Left hindlimb (tissue), 1 donor: ENCODE measurements around the gene PDLIM5.
"Not testable (repeated sequence)": the region's sequence is repeated elsewhere in the genome, so short reads cannot be mapped to it uniquely, and the experiment has no call there.

ENCODE experiments used
- DNase-seq: peaks from one replicate; pipeline ENCODE4 v3.0.0-alpha.2; 2018

PDLIM5 gene

DNA sequence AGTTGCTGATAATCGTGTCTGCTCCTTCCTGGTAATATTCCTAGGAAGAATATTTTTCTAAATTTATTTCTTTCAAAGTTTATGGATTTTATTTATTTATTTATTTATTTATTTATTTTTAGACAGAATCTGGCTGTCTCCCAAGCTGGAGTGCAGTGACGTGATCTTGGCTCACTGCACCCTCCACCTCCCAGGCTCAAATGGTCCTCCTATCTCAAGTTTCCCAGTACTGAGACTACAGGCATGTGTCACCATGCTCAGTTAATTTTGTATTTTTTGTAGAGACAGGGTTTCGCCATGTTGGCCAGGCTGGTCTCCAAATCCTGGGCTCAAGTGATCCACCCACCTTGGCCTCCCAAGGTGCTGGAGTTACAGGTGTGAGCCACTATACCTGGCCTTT, 48.9 kb downstream of the PDLIM5 start:
- DNase-seq: no peak

DNA sequence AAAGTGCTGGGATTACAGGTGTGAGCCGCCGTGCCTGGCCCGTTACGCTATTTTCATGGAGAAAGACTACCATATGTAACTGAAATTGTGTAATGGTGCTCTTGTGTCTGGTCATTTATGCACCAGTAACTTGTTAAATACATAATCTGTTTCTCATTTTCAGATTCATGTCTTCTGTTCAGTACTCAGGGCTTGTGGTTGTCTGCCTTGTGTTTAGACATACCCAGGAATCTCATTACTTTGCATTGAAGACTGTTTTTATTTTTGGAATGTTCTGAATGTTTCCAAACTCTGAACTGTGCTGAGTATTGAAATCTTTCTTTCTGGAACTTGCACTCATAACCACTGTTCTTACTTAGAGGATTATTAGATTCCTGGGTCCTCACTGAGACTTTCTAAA, 52.8 kb downstream of the PDLIM5 start:
- no peak for DNase-seq

DNA sequence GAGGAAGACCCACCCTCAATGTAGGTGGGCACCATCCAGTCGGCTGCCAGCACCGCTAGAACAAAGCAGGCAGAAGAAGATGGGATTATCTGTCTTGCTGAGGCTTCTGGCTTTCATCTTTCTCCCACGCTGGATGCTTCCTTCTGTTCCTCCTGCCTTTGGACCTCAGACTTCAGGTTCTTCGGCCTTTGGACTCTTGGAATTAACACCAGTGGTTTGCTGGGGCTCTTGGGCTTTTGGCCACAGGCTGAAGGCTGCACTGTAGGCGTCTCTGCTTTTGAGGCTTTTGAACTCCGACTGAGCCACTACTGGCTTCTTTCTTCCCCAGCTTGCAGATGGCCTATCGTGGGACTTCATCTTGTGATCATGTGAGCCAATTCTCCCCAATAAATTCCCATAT, 55.1 kb downstream of the PDLIM5 start:
- no peak for DNase-seq

DNA sequence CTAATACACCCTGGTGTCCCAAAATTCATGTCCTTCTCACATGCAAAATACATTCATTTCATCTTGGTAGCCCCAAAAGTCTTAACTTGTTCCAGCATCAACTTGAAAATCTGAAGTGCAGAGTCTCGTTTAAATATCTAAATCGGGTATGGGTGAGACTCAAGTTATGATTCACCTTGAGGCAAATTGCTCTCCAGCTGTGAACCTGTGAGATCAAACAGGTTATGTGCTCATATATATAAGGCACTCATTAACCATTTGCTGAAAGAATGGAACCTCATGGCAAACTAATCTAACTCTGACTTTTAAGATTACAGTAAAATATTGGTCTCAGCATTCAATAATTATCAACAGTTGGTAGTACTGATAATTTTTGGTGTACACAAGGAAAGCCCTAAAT, 55.5 kb downstream of the PDLIM5 start:
- no peak for DNase-seq

DNA sequence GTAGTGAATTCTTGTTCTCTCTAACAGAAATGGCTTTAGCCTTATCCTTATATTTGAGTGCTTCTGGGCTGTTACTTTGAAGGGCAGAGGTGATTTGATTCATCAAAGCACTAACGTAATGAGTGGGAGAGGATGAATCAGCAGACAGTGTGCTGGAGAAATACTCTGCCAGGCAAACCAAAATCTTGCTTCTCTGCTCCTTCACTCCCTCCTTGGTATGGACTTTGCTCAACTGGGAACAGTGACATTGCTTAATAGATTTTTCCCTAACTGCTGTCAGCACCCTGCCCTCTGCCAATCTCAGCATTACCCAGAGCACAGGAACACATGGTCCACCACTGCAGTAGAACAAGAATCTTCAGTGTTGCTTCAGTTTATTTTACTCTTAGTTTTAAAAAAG, 56.0 kb downstream of the PDLIM5 start:
- DNase-seq: peak; percentile 54

DNA sequence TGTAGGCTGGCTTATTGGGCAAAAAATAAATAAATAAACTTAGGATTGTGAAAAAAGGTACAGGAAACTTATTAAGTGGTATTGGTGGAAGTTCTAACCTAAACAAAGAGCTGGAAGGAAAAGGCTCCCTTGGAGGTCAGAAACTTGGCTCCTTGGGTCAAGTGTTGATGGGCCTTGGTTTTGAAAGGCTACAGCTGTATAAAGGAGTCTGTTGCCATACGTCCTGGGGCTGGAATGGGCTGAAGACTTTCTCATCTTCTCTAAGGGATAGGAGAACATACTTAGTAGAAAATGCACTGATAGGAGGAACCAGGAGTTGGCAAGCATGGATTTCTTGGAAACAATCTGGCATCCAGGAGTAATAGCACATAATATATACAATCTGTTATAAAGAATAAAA, 56.6 kb downstream of the PDLIM5 start:
- no peak for DNase-seq

DNA sequence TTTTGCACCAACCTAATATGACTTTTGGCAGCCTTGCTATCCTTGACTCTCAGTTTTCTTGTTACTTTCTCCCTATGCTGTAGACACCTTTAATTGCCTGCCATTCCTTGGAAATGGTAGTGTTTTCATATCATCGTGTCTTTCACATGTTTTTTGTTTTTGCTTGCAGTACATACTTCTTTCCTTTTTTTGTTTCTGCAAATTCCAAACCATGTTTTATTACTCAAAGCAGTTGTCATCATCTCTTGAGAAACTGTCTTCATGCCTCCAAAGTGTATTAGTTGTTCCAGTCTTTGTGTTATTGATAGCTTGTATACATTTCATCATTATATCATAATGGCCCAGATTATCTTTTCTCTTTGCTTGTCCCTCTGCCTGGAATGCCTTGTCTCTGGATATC, 57.1 kb downstream of the PDLIM5 start:
- no peak for DNase-seq

DNA sequence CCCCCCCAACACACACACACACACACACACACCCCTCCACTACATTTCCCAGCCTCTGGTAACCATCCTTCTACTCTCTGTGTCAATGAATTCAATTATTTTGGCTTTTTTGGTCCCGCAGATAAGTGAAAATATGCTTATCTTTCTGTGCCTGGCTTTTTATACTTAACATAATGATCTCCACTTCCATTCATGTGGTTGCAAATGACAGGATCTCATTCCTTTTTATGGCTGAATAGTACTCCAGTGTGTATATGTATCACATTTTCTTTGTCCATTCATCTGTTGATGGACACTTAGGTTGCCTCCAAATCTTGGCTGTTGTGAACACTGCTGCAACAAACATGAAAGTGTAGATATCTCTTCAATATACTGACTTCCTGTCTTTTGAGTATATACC, 59.8 kb downstream of the PDLIM5 start:
- no peak for DNase-seq

DNA sequence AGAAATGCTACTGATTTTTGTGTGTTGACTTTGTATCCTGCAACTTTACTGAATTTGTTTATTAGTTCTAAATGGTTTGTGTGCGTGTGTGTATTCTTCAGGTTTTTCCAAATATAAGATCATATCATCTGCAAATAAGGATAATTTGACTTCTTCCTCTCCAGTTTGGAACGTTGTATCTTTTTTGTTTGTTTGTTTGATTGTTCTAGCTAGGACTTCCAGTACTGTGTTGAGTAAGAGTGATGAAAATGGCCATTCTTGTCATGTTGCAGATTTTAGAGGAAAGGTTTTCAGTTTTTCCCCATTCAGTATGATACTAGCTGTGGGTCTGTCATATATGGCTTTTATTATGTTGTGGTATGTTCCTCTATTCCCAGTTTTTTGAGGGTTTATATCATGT, 61.8 kb downstream of the PDLIM5 start:
- DNase-seq: not testable (repeated sequence)

DNA sequence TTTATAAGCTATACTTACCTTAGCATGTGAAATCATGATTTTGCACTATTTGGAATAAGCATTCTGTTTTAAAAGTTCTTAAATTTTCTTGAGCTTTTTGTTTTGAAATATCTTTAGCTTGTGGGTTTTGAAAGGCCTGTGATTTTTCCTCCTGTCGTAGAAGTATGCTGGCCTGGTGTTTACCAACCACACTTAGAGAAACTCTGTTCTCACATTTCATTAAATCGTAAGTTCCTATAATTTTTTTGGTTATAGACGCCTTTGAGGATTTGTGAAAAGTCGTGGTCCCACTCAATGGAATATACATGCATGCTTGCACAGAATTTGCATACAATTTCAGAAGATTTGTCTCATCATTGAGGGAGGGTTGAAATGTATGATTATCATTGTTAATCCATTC, 63.6 kb downstream of the PDLIM5 start:
- no peak for DNase-seq

DNA sequence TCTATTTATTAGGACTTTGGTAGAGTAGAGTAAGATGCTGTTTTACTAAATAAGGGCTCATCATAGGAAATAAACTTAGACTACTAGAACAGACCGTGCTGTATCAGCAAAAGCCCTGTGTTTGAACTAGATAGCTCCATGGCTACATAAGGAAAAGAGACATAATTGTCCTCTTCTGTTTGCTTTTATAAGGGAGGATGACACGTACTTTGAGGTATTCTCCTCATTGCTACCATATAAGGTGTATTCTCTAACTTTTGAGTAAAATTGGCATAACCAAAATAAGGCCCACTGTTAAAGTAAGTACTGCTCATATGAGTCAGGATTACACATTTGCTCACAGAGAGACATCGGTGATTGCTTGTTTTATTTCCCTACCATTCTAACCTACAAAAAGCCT, 64.3 kb downstream of the PDLIM5 start:
- DNase-seq: no peak

DNA sequence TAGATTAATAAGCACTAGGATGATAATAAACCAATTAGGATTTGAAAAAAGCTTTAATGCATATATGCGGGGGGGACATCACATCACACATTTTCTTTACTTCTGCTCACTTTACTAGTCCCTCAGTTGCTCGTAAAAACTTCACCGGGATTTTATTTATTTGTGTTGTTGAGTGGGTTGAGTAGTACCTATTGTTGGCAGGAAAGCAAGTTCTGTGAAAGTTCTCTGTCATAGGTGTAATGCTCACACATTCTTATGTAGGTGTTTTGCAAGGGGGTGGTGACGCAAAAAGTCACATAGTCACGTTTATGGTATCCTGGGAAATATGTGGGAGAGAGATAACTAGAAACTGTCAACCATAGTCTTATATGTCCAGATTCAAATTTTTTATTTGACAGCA, 65.3 kb downstream of the PDLIM5 start:
- no peak for DNase-seq

DNA sequence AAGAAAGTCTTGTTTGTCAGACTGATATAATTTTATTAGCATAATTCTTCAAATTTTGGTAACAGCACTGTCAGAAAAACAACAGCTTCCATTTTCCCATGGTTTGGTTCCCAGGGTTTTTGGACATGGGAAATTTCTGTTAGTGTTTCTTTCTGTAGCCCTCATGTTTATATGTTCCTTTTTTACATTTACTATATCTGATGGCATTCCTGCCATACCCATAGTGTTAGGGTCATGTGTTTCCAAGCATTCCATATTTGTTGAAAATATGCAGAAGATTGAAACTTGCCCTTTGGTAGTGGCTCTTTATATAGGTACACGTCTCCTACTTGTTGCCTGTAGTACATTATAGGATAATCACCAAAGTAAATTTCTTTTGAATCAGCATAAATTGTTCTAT, 65.8 kb downstream of the PDLIM5 start:
- DNase-seq: no peak

DNA sequence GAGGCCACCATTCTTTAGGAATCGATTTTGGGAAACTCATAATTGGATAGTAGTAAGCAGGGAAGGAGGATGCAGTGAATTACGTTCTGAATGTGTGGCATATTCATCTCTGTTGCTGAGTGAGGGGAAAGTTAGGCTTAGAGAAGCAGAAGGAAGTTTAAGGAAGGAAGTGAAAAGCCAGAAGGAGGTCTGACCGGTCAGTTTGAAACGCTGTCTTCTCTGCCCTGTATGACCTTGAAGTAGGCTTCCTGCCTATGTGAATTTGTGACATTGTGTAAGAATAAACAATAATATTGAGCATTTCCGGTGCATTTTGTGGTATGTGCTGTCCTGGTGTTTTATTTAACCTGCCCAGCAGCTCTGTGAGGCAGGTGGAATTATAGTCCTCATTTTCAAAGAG, 67.3 kb downstream of the PDLIM5 start:
- no peak for DNase-seq

DNA sequence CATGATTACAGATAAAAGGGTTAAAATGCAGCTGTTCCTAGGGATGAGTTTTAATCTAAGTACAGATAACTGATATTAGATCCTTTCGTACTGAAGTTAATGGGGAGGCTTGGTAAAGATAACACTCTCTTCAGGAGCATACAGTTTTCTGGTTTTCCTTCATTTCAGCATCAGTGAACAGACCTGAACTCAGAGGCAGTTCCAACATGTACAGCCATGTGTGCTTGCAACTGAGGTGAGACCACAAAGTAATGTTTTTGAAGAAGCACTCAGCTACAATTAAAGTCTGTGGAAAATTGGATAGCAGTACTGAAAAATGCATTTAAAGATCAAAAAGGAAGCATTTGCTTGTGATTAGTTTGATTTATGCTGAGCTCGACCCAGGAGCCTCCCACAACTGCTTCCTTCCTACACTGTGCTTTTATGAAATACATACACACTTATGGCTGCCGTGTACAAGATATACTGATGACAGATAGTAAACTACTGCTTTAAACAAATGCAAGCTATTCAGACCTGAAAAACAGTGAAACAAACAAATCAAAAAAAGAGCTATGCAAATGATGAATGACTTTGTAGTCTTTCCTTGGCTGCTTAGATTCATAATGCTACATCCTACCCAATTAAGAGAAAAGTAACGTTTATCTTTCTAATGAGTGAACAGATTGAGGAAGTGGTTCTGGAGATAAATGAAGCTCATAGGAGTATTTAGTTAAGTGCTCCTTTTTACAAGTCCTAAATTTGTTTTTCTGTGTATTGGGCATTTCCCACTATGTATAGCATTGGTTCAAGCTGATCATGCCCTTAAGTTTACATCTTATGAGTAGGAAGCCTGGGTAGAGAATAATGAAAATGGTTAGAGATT, 68.4 kb downstream of the PDLIM5 start:
- no peak for DNase-seq

DNA sequence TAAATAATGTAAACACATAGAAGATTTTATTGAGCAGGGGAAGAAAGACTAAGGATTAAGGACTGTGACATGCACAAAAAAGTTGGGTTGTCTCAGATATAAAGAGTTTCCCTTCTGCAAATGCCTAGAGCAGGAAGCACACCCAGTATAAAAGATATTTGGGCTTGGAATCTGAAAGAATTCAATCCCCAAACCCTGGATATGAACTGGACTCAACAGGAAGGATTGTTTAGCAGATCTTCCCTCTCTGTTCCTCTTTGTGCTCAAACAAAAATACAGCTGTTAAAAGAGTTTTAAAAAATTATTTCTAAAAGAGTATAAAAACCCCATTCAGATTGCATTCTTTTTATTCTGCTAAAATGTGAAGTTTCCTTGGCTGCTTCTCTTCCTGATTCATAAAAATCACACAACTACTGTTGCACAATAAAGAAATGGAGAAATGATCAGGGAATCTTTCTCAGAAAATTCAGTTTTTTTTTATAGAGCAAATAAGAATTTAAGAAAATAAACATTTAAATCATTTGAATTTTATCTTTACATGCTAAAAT, 71.4 kb downstream of the PDLIM5 start:
- DNase-seq: no peak

DNA sequence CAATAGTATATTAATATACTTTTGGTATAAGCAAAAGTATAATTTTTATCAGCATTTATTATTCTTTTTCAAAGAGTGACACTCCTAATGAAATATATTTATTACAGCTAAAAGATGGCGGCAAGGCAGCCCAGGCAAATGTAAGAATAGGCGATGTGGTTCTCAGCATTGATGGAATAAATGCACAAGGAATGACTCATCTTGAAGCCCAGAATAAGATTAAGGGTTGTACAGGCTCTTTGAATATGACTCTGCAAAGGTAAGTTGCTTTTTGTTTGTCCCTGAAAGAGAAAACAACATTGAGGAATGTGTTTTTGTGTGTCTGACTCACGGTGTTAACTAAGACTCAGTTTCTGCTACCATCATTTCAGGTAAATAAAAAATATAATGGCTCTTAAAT, 71.9 kb downstream of the PDLIM5 start:
- DNase-seq: no peak

DNA sequence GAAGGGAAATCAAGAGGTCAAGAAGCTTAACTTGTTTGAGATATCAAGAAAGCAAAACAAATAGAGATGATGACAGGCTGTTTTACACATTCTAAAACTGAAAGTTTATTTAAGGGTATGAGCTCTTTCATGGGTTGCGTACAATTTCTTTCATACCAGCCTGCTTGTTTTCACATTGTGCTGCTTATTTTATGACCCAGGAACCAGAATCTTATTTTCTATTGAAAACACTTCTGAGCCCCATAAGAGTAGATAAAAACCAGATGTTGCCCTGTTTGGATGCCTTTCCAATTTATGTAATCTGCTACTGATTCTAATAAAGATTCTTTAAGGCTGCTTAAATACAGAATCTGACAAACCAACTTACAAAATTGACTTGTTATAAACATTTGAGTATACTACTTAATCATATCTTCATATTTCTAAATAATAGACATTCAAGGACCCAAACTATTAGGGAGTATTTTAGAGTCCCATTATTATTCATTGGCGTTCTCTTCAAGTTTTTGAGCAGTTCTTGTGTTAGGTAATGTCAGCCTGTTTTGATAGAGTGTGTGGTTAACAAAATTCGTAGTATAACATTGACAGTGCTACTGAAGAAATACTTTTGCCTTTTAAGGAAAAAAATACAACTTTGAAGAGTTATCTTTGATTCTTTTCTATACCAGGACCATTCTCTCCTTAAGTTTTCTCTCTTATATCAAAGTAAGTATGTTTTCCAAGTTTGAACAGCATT, 74.4 kb downstream of the PDLIM5 start:
- no peak for DNase-seq

DNA sequence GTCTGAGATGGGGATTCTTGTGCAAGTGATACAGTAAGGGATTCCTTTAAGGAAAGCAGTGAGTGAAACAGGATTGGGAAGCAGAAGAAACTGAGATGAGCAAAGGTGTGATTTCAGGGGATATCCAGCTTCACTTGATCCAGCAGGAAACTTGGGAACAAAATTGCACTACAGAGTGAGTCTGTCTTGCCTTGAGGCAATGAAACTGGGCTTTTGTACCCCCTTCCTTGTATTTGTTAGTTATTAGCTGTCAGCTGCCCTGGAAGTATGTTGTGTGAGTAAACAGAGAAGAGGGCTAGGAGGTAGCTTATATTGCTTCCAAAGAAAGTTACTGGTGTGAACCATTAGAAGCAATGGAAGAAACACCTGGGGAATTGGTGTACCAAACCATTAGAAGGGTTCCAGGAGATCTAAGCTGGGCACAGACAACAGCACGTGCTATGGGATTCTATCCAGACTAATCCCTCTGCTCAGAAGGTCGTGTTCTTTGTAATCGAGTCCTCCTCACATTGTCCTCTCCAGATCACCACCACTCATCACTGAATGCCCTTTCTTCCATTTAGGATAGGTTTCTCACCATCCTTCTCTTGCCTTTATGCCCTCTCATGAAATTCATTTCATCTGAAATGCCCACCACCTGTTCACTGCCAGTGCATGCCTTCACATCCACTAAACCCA, 76.0 kb downstream of the PDLIM5 start:
- no peak for DNase-seq

DNA sequence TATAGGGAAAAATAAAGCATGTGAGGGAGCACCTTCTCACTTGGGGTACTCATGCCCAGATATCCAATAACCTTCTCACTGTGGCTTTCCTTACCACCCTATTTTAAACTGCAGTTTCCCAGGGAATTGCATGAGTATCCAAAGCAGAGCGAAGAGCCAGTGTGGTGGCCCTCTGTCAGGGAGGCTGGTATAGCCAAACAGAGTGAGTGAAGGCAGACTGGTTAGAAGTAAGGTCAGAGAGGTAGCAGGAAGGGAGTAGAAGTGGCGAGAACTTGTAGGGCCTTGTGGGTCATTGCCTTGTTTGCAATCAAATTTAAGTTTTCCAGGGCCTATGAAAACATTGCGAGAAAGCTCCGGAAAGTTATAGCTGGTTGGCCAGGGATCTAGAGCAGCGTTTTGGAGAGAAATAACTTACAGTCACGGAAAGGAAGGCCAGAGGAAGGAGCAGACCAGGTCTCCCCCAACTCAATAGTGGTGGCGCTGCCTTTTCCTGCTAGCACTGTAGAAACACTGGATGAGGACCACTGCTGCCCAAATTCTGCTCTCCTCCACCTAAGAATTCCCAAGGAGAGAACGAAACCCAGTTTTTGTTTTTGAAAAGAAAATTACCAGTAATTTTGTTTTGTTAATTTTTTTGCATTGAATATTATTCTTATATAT, 77.2 kb downstream of the PDLIM5 start:
- DNase-seq: no peak

DNA sequence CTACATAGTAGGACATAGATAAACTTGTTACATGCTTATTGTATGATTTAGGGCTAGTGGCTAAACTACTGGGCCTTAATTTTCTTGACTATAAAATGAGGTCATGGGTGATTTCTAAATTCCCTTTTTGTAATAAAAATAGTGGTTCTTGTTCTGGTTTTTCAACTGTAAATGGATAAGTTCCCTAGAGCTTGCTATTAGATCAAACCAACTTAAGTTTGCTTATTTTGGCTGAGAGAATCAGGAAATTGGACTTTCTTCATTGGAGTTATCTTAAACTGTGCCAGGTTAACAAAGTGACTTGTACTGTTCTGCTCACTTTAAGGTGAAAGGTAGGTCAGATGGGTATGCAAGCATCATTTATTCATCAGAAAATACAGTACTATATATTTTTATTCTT, 78.3 kb downstream of the PDLIM5 start:
- no peak for DNase-seq

DNA sequence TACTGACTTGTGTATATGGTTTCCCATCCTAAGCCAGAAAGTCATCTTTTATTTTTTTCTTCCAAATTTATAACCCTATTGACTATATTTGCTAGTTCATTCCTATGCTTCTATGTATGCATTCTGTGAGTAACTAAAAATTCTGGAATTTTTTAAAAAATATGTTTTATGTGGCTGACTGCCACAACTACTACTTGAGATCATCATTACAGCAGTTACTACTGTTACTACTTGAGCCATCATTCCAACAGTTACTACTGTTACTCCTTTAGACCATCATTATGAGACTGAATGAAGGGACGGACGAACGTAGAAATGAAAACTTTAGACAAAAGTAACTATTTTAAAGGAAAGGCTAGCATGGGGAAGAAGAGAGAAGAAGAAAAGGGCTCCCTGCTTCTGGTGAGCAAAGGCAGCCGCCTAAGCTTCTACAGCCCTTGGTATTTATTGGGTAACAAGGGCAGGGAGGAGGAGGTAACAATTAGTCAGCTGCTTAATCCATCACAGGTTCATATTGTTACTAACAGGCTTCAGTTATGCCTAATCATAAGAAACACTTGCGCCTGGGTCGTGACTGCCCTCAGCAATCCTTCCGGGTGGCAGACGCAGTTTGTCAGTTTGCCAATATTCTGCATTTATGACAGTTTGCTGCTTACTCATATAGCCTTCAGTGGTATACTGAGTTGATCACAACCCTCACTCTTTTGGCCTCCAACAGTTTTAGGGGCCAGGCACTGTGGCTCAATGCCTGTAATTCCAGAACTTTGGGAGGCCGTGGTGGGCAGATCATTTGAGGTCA, 80.4 kb downstream of the PDLIM5 start:
- DNase-seq: no peak
